Measurements from ENCODE around the gene TSPAN8.

DNA sequence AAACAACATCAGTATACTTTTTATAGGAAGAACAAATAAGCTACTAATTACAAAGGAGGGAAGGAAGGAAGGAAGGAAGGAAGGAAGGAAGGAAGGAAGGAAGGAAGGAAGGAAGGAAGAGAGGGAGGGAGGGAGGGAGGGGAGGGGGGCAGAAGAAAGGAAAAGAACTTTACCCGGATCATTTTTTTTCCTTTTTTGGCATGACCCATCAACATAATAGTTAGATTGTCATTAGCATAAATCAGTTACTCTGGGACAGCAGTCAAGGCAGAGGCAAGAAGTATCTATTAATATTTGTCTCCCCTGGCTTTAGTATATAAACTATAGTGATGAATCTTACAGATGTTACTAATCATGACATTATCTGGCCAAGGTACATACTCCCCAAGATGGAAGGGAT is 35.2 kb upstream of the TSPAN8 start:
- TF ChIP-seq CTCF (IDR thresholded peaks at IDR 0.05) (no peak), POLR2A (IDR thresholded peaks at IDR 0.05) (no peak)

Measured in heart left ventricle (tissue), 13 donors.